GM23338 (cell line): ENCODE measurements around the gene METTL6. TPM values are rescaled to one million over a fixed set of nuclear protein-coding genes. Genes with fewer than 3 reads are reported as not detected.

Experiments used
- ATAC-seq: fragments of 200-7000 bp; cut with Tn5 transposase; 3 replicates; pipeline ENCODE4 v1.9.1; 2020
- DNase-seq: peaks from one replicate; pipeline ENCODE4 v3.0.0-alpha.2; 2015; ENCODE audit warnings: low spot score
- H2AFZ ChIP-seq: fragments of 200-600 bp; sonication (generic); 2 replicates; pipeline ENCODE4 v1.8.0; 2016; ENCODE audit warnings: antibody characterized with exemption, mild to moderate bottlenecking, moderate library complexity
- H3F3A ChIP-seq: fragments of 200-600 bp; sonication (generic); replicated peaks from 2 replicates; pipeline ENCODE4 v1.8.0; 2017; ENCODE audit warnings: antibody characterized with exemption, mixed run types, low read depth
- H3K27ac ChIP-seq: fragments of 200-600 bp; sonication (generic); 2 replicates; pipeline ENCODE4 v1.6.1; 2016; ENCODE audit warnings: low read depth
- H3K27me3 ChIP-seq: fragments of 200-600 bp; sonication (generic); 2 replicates; pipeline ENCODE4 v1.8.0; 2016; ENCODE audit warnings: mild to moderate bottlenecking, mixed run types, moderate library complexity; ENCODE audit not compliant: insufficient read depth
- H3K36me3 ChIP-seq: fragments of 200-600 bp; sonication (generic); 2 replicates; pipeline ENCODE4 v1.8.0; 2016; ENCODE audit warnings: mild to moderate bottlenecking; ENCODE audit not compliant: insufficient read depth
- H3K4me1 ChIP-seq: fragments of 200-600 bp; sonication (generic); 2 replicates; pipeline ENCODE4 v1.8.0; 2016; ENCODE audit warnings: mild to moderate bottlenecking, moderate library complexity; ENCODE audit not compliant: insufficient read depth
- H3K4me2 ChIP-seq: fragments of 200-600 bp; sonication (generic); 2 replicates; pipeline ENCODE4 v1.7.1; 2017; ENCODE audit warnings: mixed run types
- H3K4me3 ChIP-seq: fragments of 200-600 bp; sonication (generic); 2 replicates; pipeline ENCODE4 v1.6.1; 2016; ENCODE audit warnings: mixed run types
- H3K79me2 ChIP-seq: fragments of 200-600 bp; sonication (generic); replicated peaks from 2 replicates; pipeline ENCODE4 v1.8.0; 2017; ENCODE audit warnings: mild to moderate bottlenecking; ENCODE audit not compliant: insufficient read depth
- H3K9me2 ChIP-seq: fragments of 200-600 bp; sonication (generic); 2 replicates; pipeline ENCODE4 v1.8.0; 2017; ENCODE audit not compliant: insufficient read depth
- H4K20me1 ChIP-seq: fragments of 200-600 bp; sonication (generic); replicated peaks from 2 replicates; pipeline ENCODE4 v1.8.0; 2017; ENCODE audit warnings: mild to moderate bottlenecking; ENCODE audit not compliant: insufficient read depth
- H3K27ac Mint-ChIP-seq: 2 replicates; pipeline ENCODE4 v1.8.0; 2020; ENCODE audit warnings: inconsistent platforms, mild to moderate bottlenecking, moderate library complexity, mixed read lengths
- H3K27me3 Mint-ChIP-seq: 3 replicates; pipeline ENCODE4 v1.8.0; 2022; ENCODE audit warnings: low read depth, mild to moderate bottlenecking, moderate library complexity, mixed read lengths, inconsistent platforms; ENCODE audit not compliant: insufficient read depth, poor library complexity
- H3K36me3 Mint-ChIP-seq: 3 replicates; pipeline ENCODE4 v1.8.0; 2021; ENCODE audit warnings: low read depth, mild to moderate bottlenecking, inconsistent platforms, moderate library complexity, mixed read lengths
- H3K4me1 Mint-ChIP-seq: 3 replicates; pipeline ENCODE4 v1.8.0; 2020; ENCODE audit warnings: mild to moderate bottlenecking, inconsistent platforms, mixed read lengths
- H3K4me3 Mint-ChIP-seq: 3 replicates; pipeline ENCODE4 v1.8.0; 2021; ENCODE audit warnings: moderate library complexity, mild to moderate bottlenecking, inconsistent platforms, mixed read lengths
- H3K9me3 Mint-ChIP-seq: 3 replicates; pipeline ENCODE4 v1.8.0; 2020; ENCODE audit warnings: moderate library complexity, mild to moderate bottlenecking, inconsistent platforms, mixed read lengths
- CREB1 ChIP-seq: fragments of 250-450 bp; sonication (Bioruptor Pico); IDR thresholded peaks from 2 replicates; pipeline ENCODE4 v1.5.0; 2020; ENCODE audit warnings: low read depth, mild to moderate bottlenecking, moderate library complexity
- CTCF ChIP-seq, 2 experiments: fragments of 200-600 bp in 1 of 2; sonication (generic) in 1 of 2; conservative IDR thresholded peaks; 2 replicates each; pipeline versions ENCODE4 v1.5.1 to v1.6.1; 2016 to 2017; ENCODE audit warnings: antibody characterized with exemption in 2 of 2, low read depth in 2 of 2, mild to moderate bottlenecking in 2 of 2, moderate library complexity in 1 of 2
- EZH2 ChIP-seq: fragments of 200-600 bp; sonication (generic); IDR thresholded peaks from one replicate; pipeline ENCODE4 v1.8.0; 2017; ENCODE audit warnings: antibody characterized with exemption, mild to moderate bottlenecking, low read depth; ENCODE audit not compliant: unreplicated experiment
- EZH2phosphoT487 ChIP-seq: fragments of 200-600 bp; sonication (generic); IDR thresholded peaks from one replicate; pipeline ENCODE4 v1.8.1; 2018; ENCODE audit warnings: antibody characterized with exemption; ENCODE audit not compliant: unreplicated experiment
- JUNB ChIP-seq: IDR thresholded peaks from one replicate; pipeline ENCODE4 v1.6.1; 2016; ENCODE audit warnings: antibody characterized with exemption; ENCODE audit not compliant: unreplicated experiment
- NANOG ChIP-seq: IDR thresholded peaks from 2 replicates; pipeline ENCODE4 v1.6.1; 2016; ENCODE audit warnings: antibody characterized with exemption, borderline replicate concordance
- POLR2AphosphoS5 ChIP-seq: IDR thresholded peaks from 2 replicates; pipeline ENCODE4 v1.6.1; 2016; ENCODE audit warnings: antibody characterized with exemption, low read depth
- REST ChIP-seq: IDR thresholded peaks from one replicate; pipeline ENCODE4 v1.6.1; 2018; ENCODE audit warnings: antibody characterized with exemption; ENCODE audit not compliant: unreplicated experiment
- STAT1 ChIP-seq: IDR thresholded peaks from one replicate; pipeline ENCODE4 v1.6.1; 2016; ENCODE audit warnings: antibody characterized with exemption; ENCODE audit not compliant: unreplicated experiment
- ZNF114 ChIP-seq: fragments of 250-450 bp; sonication (Bioruptor Pico); IDR thresholded peaks from 2 replicates; pipeline ENCODE4 v1.5.0; 2020; ENCODE audit warnings: mild to moderate bottlenecking, moderate library complexity
- ZNF331 ChIP-seq: fragments of 250-450 bp; sonication (Bioruptor Pico); IDR thresholded peaks from 2 replicates; pipeline ENCODE4 v1.5.0; 2020; ENCODE audit warnings: low read depth, mild to moderate bottlenecking, moderate library complexity
- ZNF462 ChIP-seq: fragments of 250-450 bp; sonication (Bioruptor Pico); IDR thresholded peaks from 2 replicates; pipeline ENCODE4 v1.5.0; 2020; ENCODE audit warnings: mild to moderate bottlenecking, moderate library complexity
- polyA plus RNA-seq: library from polyadenylated mRNA; unstranded; fragments of >200 nt; fragmentation: Nextera tagmentation; extraction: Ambion mirVana; gene quantifications from 2 replicates; pipeline ENCODE4 v1.2.1, GENCODE V29; 2016
- total RNA-seq: library from RNA; depleted of rRNA; stranded (reverse); fragments of >200 nt; shearing (Covaris generic); gene quantifications from 2 replicates; pipeline ENCODE4 v1.2.3, GENCODE V29; 2014
- TF ChIP-seq, protein P1 (sequence below): IDR thresholded peaks from 2 replicates; pipeline ENCODE4 v1.6.1; 2016; ENCODE audit warnings: antibody characterized with exemption

Gene METTL6
- total and polyA plus RNA-seq, 2 experiments from 2014 or later, result 15.1 to 17.8 TPM

DNA sequence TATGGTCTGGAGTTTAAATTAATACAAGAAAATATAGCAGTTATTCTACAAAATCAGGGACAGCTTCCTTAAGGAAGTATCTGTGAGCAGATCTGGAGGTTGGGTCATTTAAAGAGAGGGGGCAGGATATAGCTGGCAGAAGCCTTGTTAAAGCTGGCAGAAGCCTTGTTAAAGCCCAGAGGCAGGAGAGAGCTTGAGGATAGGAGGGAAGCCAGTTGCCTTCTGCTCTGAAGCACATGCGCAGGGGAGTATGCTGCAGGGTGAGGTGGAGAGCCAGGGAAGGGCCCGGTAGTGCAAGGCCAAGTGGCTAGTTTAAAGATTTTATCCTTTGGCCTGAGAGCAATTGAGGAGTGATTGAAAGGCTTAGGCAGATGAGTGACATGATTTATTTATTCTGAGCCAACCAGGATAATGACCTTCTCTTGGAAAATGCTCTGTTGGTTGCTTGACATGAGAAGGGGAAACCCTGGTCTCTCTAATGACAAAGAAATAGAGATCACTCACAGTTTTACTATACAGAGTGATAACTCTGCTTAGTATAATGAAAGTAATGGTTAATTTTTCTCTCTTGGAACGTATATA is 4.0 kb upstream of the METTL6 start:
- Histone ChIP-seq H3K4me1 (peaks cover 15% of the 10 kb centered on the region), H3K36me3 (peaks cover 44% of the 10 kb centered on the region), H3K4me3 (no peak overlapping the region), H3K9me2 (no peaks in the 10 kb centered on the region), H3K27ac (no peak overlapping the region), H3F3A (peaks cover 3% of the 10 kb centered on the region; the same call in 1 of the 2 replicates), H3K79me2 (peaks cover 55% of the 10 kb centered on the region), H2AFZ (no peak overlapping the region), H4K20me1 (peaks cover 14% of the 10 kb centered on the region), H3K4me2 (no peak overlapping the region), H3K27me3 (no peaks in the 10 kb centered on the region)
- DNase-seq (no peak), ATAC-seq (no peak)
- peaks cover 14% of the 10 kb centered on the region for H3K4me1 Mint-ChIP-seq
- no peak overlapping the region for H3K4me3 Mint-ChIP-seq
- H3K36me3 Mint-ChIP-seq, result peaks cover 46% of the 10 kb centered on the region
- no peaks in the 10 kb centered on the region; the same call in 2 of the 3 replicates for H3K9me3 Mint-ChIP-seq
- no peak overlapping the region for H3K27ac Mint-ChIP-seq
- peaks cover 8% of the 10 kb centered on the region for H3K27me3 Mint-ChIP-seq
- TF ChIP-seq EZH2phosphoT487 (no peak), EZH2 (no peak), REST (no peak), STAT1 (no peak), ZNF114 (CRISPR knock-in tag) (no peak), CREB1 (CRISPR knock-in tag) (no peak), NANOG (no peak), JUNB (no peak), ZNF462 (CRISPR knock-in tag) (no peak), CTCF (conservative IDR thresholded peaks at IDR 0.05; ENCODE audit: low read depth in 2 of 2) (no peak), POLR2AphosphoS5 (no peak), ZNF331 (CRISPR knock-in tag) (no peak)
- TF ChIP-seq, protein P1, sequence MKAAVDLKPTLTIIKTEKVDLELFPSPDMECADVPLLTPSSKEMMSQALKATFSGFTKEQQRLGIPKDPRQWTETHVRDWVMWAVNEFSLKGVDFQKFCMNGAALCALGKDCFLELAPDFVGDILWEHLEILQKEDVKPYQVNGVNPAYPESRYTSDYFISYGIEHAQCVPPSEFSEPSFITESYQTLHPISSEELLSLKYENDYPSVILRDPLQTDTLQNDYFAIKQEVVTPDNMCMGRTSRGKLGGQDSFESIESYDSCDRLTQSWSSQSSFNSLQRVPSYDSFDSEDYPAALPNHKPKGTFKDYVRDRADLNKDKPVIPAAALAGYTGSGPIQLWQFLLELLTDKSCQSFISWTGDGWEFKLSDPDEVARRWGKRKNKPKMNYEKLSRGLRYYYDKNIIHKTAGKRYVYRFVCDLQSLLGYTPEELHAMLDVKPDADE, result no peak
